Retinal pigment epithelial cell (primary cell): ENCODE results near the gene MMP24OS.
"Not testable (repeated sequence)": the region's sequence is repeated elsewhere in the genome, so short reads cannot be mapped to it uniquely, and the experiment has no call there.

Source experiments
- DNase-seq: peaks from one replicate; pipeline ENCODE4 v3.0.0-alpha.2; 2010; ENCODE audit warnings: low read depth
- H3K4me3 ChIP-seq: 2 replicates; pipeline ENCODE4 v1.5.1; 2011; ENCODE audit warnings: mild to moderate bottlenecking, low read length, control low read depth, moderate library complexity
- TF ChIP-seq, protein P1 (sequence below): conservative IDR thresholded peaks from 2 replicates; pipeline ENCODE4 v1.5.1; 2011; ENCODE audit warnings: low read depth, low read length, control low read depth, inconsistent platforms

Gene MMP24OS

DNA sequence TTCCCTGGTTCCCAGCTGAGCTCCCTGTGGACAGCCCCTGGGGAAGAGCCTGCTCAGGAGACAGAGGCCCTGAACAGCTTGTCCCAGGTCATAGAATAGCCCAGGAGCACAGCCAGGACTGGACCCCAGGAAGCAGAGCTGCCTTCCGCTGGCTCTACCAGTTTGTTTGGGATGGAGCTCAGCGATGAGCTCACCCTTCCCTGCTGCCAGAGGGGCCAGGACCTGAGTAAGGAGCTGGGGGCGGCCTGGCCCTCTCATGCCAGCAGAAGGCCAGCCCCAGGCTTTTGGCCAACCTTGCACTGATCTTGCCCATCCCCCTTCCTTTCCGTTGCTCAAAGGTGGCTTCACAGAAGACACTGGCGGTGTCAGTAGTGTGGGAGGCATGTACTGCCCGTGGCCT, 17.5 kb downstream of the MMP24OS start:
- TF ChIP-seq, protein P1, sequence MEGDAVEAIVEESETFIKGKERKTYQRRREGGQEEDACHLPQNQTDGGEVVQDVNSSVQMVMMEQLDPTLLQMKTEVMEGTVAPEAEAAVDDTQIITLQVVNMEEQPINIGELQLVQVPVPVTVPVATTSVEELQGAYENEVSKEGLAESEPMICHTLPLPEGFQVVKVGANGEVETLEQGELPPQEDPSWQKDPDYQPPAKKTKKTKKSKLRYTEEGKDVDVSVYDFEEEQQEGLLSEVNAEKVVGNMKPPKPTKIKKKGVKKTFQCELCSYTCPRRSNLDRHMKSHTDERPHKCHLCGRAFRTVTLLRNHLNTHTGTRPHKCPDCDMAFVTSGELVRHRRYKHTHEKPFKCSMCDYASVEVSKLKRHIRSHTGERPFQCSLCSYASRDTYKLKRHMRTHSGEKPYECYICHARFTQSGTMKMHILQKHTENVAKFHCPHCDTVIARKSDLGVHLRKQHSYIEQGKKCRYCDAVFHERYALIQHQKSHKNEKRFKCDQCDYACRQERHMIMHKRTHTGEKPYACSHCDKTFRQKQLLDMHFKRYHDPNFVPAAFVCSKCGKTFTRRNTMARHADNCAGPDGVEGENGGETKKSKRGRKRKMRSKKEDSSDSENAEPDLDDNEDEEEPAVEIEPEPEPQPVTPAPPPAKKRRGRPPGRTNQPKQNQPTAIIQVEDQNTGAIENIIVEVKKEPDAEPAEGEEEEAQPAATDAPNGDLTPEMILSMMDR, result no peak
- H3K4me3 ChIP-seq, result no peak overlapping the region
- no peak for DNase-seq

- no peak overlapping the region for H3K4me3 ChIP-seq
- DNase-seq, result no peak
- TF ChIP-seq, protein P1, result no peak
These were observed 20.6 kb downstream of the MMP24OS start for GRCh38 chr20:35257175-35257909.

DNA sequence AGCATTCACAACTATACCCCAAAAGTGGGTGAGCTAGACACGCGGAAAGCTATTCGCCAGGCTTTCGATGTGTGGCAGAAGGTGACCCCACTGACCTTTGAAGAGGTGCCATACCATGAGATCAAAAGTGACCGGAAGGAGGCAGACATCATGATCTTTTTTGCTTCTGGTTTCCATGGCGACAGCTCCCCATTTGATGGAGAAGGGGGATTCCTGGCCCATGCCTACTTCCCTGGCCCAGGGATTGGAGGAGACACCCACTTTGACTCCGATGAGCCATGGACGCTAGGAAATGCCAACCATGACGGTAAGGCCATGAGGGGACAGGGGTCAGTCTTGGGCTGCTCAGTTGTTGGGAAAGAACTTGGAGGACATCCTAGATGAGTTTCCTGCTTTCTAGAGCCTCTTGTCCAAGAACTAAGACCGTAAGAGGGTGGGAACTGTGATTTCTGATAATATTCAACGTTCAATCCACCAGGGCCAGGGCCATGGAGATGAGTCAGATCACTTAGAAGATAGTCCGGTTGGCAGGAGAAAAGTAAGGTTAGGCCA, 23.4 kb downstream of the MMP24OS start:
- no peak for DNase-seq
- TF ChIP-seq, protein P1, result no peak
- H3K4me3 ChIP-seq, result no peak overlapping the region

- DNase-seq, result no peak
- H3K4me3 ChIP-seq, result no peak overlapping the region
- TF ChIP-seq, protein P1, result no peak
These were observed 24.9 kb downstream of the MMP24OS start for GRCh38 chr20:35253010-35253409.

DNA sequence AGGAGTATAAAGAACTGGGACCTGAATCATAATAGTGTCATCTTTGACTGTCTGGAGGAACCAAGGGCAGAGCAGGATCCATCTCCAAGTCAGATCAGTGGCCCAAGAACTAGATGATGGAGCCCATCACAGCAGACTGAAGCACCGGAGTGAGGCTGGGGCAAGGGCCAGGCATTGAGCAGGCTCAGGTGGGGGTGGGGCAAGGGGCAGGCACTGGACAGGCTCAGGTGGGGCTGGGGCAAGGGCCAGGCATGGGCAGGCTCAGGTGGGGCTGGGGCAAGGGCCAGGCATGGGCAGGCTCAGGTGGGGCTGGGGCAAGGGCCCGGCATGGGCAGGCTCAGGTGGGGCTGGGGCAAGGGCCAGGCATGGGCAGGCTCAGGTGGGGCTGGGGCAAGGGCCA, 25.3 kb downstream of the MMP24OS start:
- H3K4me3 ChIP-seq, DNase-seq: not testable (repeated sequence)

DNA sequence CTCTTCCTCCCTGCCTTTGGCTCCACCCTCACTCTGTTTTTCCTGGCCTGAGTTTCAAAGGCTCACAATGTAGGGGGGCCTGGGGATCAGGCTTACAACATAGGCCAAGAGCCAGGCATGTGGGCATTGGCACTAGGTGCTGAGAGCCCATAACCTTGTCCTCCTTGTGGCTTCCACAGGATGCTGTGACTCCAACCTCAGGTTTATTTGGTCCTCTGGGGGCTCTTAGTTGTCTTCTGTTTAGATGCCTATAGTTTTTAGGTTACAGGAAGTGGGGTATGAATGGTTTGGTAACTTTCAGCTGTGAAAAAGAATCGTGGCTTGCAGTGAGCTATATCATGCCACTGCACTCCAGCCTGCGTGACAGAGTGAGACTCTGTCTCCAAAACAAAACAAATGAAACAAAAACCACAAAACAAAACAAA, 25.9 kb downstream of the MMP24OS start:
- no peak overlapping the region for H3K4me3 ChIP-seq
- TF ChIP-seq, protein P1, result no peak
- DNase-seq, result no peak

DNA sequence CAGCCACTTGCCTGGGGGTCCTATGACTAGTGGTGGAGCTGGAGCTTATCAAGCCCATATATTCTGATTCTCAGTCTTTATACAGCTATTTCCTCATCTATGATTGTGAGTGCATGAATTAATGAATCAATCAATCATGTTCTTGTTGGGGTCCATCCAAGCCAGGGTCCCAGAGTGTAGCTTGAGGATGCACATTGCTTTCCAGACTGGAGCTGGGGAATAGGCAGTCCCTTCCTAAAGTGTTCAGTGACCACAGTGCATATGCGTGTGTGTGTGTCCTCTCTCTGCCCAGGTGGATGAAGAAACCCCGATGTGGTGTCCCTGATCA, 26.3 kb downstream of the MMP24OS start:
- no peak overlapping the region for H3K4me3 ChIP-seq
- TF ChIP-seq, protein P1, result no peak
- no peak for DNase-seq
